Measurements from ENCODE around the gene HDGFL1. TPM values are rescaled to one million over a fixed set of nuclear protein-coding genes. Genes with fewer than 3 reads are reported as not detected.

HDGFL1 gene
- polyA plus RNA-seq, 1 experiment: not detected

GRCh38 chr6:22598339-22598738, 29.0 kb downstream of the HDGFL1 start:
- CTCF ChIA-PET: no interaction called here
- no peaks in the 10 kb centered on the region for H3K36me3 ChIP-seq (ENCODE audit: control insufficient read depth, insufficient read depth, low read length)
- no peaks in the 10 kb centered on the region for H3K27me3 ChIP-seq (ENCODE audit: control insufficient read depth, insufficient read depth, low read length)
- no peak overlapping the region for H3K4me3 ChIP-seq (ENCODE audit: low read depth, low read length)
- no peak for DNase-seq (ENCODE audit: low read depth)
- TF ChIP-seq CTCF (IDR thresholded peaks at IDR 0.05; ENCODE audit: insufficient read depth, low read depth, low read length): no peak
- POLR2A ChIA-PET: no interaction called here

- Histone ChIP-seq H3K27me3 (ENCODE audit: control insufficient read depth, insufficient read depth, low read length) (no peaks in the 10 kb centered on the region), H3K4me3 (ENCODE audit: low read depth, low read length) (no peak overlapping the region), H3K36me3 (ENCODE audit: control insufficient read depth, insufficient read depth, low read length) (no peaks in the 10 kb centered on the region)
- no peak for TF ChIP-seq CTCF (IDR thresholded peaks at IDR 0.05; ENCODE audit: insufficient read depth, low read depth, low read length)
- CTCF ChIA-PET: no interaction called here
- POLR2A ChIA-PET: interaction anchor here (0.6 to 0.7 kb wide), 2 partner anchors 18 to 114 kb away, joined by 3 to 6 read pairs; no protein-coding TSS in a partner anchor
- DNase-seq (ENCODE audit: low read depth): no peak
Observed at GRCh38 chr6:22600059-22600458, 30.7 kb downstream of the HDGFL1 start.

GRCh38 chr6:22601984-22602383, 32.6 kb downstream of the HDGFL1 start:
- no peak overlapping the region for H3K4me3 ChIP-seq (ENCODE audit: low read depth, low read length)
- no peaks in the 10 kb centered on the region for H3K36me3 ChIP-seq (ENCODE audit: control insufficient read depth, insufficient read depth, low read length)
- ChIA-PET POLR2A (no interaction called here), CTCF (no interaction called here)
- no peaks in the 10 kb centered on the region for H3K27me3 ChIP-seq (ENCODE audit: control insufficient read depth, insufficient read depth, low read length)
- no peak for DNase-seq (ENCODE audit: low read depth)
- no peak for TF ChIP-seq CTCF (IDR thresholded peaks at IDR 0.05; ENCODE audit: insufficient read depth, low read depth, low read length)

GRCh38 chr6:22605736-22606135, 36.4 kb downstream of the HDGFL1 start:
- ChIA-PET POLR2A (interaction anchor here (0.5 kb wide), 1 partner anchor 1012 kb away, joined by 5 read pairs; the partner anchor contains the start of gene SOX4), CTCF (no interaction called here)
- DNase-seq (ENCODE audit: low read depth): no peak
- H3K36me3 ChIP-seq (ENCODE audit: control insufficient read depth, insufficient read depth, low read length): no peaks in the 10 kb centered on the region
- no peak overlapping the region for H3K4me3 ChIP-seq (ENCODE audit: low read depth, low read length)
- no peaks in the 10 kb centered on the region for H3K27me3 ChIP-seq (ENCODE audit: control insufficient read depth, insufficient read depth, low read length)
- no peak for TF ChIP-seq CTCF (IDR thresholded peaks at IDR 0.05; ENCODE audit: insufficient read depth, low read depth, low read length)

GRCh38 chr6:22610127-22610526, 40.8 kb downstream of the HDGFL1 start:
- Histone ChIP-seq H3K36me3 (ENCODE audit: control insufficient read depth, insufficient read depth, low read length) (no peaks in the 10 kb centered on the region), H3K27me3 (ENCODE audit: control insufficient read depth, insufficient read depth, low read length) (no peaks in the 10 kb centered on the region), H3K4me3 (ENCODE audit: low read depth, low read length) (no peak overlapping the region)
- no peak for DNase-seq (ENCODE audit: low read depth)
- CTCF ChIA-PET: no interaction called here
- no peak for TF ChIP-seq CTCF (IDR thresholded peaks at IDR 0.05; ENCODE audit: insufficient read depth, low read depth, low read length)
- POLR2A ChIA-PET: no interaction called here
